HEK293 (cell line): ENCODE data around the gene RTL9.

Experiments
- BCL11B ChIP-seq: fragments of 450-650 bp; formaldehyde crosslinking; IDR thresholded peaks from 2 replicates; pipeline ENCODE4 v1.5.1; 2016; ENCODE audit warnings: low read depth, missing biosample characterization, missing genetic modification characterization
- GLI2 ChIP-seq: fragments of 450-650 bp; formaldehyde crosslinking; IDR thresholded peaks from 2 replicates; pipeline ENCODE4; 2017; ENCODE audit warnings: missing biosample characterization, missing genetic modification characterization, low read depth, borderline replicate concordance
- KLF9 ChIP-seq: fragments of 450-650 bp; formaldehyde crosslinking; IDR thresholded peaks from 2 replicates; pipeline ENCODE4 v1.5.1; 2016; ENCODE audit warnings: missing biosample characterization, missing genetic modification characterization, low read depth
- ZBTB17 ChIP-seq: fragments of 450-650 bp; formaldehyde crosslinking; IDR thresholded peaks from 2 replicates; pipeline ENCODE4 v1.5.1; 2016; ENCODE audit warnings: missing biosample characterization, missing genetic modification characterization
- ZNF148 ChIP-seq: fragments of 450-650 bp; formaldehyde crosslinking; IDR thresholded peaks from 2 replicates; pipeline ENCODE4 v1.5.0; 2017; ENCODE audit warnings: missing biosample characterization, missing genetic modification characterization, borderline replicate concordance
- ZNF274 ChIP-seq, 2 experiments: fragments of 200-500 bp in 1 of 2; fragments of 450-650 bp in 1 of 2; sonication (Bioruptor generic) in 1 of 2; formaldehyde crosslinking in 1 of 2; IDR thresholded peaks; 2 replicates each; pipeline versions ENCODE4 v1.5.1 to v1.6.1; 2014 to 2016; ENCODE audit warnings: borderline replicate concordance in 1 of 2, inconsistent platforms in 1 of 2, low read length in 1 of 2, missing biosample characterization in 1 of 2, missing genetic modification characterization in 1 of 2
- ZNF513 ChIP-seq: fragments of 450-650 bp; IDR thresholded peaks from 2 replicates; pipeline ENCODE4 v1.5.1; 2018; ENCODE audit warnings: missing biosample characterization, missing genetic modification characterization
- ZNF664 ChIP-seq: fragments of 450-650 bp; formaldehyde crosslinking; IDR thresholded peaks from 2 replicates; pipeline ENCODE4 v1.5.1; 2016; ENCODE audit warnings: missing biosample characterization, missing genetic modification characterization
- ZSCAN4 ChIP-seq: fragments of 450-650 bp; formaldehyde crosslinking; IDR thresholded peaks from 2 replicates; pipeline ENCODE4 v1.5.1; 2017; ENCODE audit warnings: missing biosample characterization, missing genetic modification characterization
- TF ChIP-seq, protein P1 (sequence below): fragments of 450-650 bp; formaldehyde crosslinking; IDR thresholded peaks from 2 replicates; pipeline ENCODE4 v1.5.1; 2016; ENCODE audit warnings: missing biosample characterization, missing genetic modification characterization
- TF ChIP-seq, protein P2 (sequence below): fragments of 450-650 bp; formaldehyde crosslinking; IDR thresholded peaks from 2 replicates; pipeline ENCODE4 v1.5.1; 2016; ENCODE audit warnings: missing biosample characterization, missing genetic modification characterization

DNA sequence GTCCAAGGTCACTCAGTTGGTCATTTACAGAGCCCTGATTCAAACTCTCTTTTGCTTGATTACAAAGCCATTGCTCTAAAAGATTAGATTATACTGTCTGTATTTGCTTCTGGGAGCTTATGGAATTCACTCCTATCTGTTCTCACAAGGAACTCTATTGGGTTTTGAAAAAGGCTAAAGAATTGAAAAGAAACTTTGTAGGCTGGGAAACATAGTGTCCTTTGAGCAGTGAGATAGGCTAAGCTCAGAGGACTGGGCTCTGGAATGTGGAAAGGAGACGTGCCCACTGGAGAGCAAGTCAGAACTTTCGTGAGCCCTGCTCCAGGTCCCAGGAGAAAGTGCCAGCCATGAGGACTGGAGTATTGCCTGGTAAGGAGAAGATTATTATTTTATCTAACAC, at the start of gene RTL9:
- TF ChIP-seq, protein P1, sequence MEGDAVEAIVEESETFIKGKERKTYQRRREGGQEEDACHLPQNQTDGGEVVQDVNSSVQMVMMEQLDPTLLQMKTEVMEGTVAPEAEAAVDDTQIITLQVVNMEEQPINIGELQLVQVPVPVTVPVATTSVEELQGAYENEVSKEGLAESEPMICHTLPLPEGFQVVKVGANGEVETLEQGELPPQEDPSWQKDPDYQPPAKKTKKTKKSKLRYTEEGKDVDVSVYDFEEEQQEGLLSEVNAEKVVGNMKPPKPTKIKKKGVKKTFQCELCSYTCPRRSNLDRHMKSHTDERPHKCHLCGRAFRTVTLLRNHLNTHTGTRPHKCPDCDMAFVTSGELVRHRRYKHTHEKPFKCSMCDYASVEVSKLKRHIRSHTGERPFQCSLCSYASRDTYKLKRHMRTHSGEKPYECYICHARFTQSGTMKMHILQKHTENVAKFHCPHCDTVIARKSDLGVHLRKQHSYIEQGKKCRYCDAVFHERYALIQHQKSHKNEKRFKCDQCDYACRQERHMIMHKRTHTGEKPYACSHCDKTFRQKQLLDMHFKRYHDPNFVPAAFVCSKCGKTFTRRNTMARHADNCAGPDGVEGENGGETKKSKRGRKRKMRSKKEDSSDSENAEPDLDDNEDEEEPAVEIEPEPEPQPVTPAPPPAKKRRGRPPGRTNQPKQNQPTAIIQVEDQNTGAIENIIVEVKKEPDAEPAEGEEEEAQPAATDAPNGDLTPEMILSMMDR = no peak
- TF ChIP-seq KLF9 (tag by site-specific recombination) (no peak), GLI2 (tag by site-specific recombination) (no peak), ZSCAN4 (tag by site-specific recombination) (no peak), ZBTB17 (tag by site-specific recombination) (no peak), ZNF513 (tag by site-specific recombination) (no peak), ZNF148 (tag by site-specific recombination) (no peak), BCL11B (tag by site-specific recombination) (no peak), ZNF664 (no peak), ZNF274 (IDR thresholded peaks at IDR 0.05; ENCODE audit: low read length) (no peak), ZNF274 (tag by site-specific recombination; IDR thresholded peaks at IDR 0.05; ENCODE audit: borderline replicate concordance) (no peak)
- TF ChIP-seq, protein P2, sequence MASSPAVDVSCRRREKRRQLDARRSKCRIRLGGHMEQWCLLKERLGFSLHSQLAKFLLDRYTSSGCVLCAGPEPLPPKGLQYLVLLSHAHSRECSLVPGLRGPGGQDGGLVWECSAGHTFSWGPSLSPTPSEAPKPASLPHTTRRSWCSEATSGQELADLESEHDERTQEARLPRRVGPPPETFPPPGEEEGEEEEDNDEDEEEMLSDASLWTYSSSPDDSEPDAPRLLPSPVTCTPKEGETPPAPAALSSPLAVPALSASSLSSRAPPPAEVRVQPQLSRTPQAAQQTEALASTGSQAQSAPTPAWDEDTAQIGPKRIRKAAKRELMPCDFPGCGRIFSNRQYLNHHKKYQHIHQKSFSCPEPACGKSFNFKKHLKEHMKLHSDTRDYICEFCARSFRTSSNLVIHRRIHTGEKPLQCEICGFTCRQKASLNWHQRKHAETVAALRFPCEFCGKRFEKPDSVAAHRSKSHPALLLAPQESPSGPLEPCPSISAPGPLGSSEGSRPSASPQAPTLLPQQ (tag by site-specific recombination) = no peak
